Sciatic nerve (tissue), 2 donors: ENCODE measurements around the gene FARP1. TPM values are rescaled to one million over a fixed set of nuclear protein-coding genes. Genes with fewer than 3 reads are reported as not detected.

Experiments used
- ATAC-seq: fragments of 200-7000 bp; cut with Tn5 transposase; one replicate; pipeline ENCODE4 v1.9.1; 2020; ENCODE audit warnings: mild to moderate bottlenecking, moderate library complexity
- DNase-seq: peaks from one replicate; pipeline ENCODE4 v3.0.0-alpha.2; 2020; ENCODE audit warnings: low spot score
- intact Hi-C: fragments of 100-400 bp; cut with DNase I; formaldehyde crosslinking; loops from one replicate; pipeline ENCODE4 v1.14.2; 2022
- total RNA-seq: library from RNA; stranded (reverse); fragmentation: NEBNext Ultra II Directional; extraction: Animal tissue kit (Norgen Biotek cat#: 25700); gene quantifications from one replicate; pipeline ENCODE4 v1.2.1, GENCODE V29; 2021
- donor health status: DM: no; HTN: no; CAD: no.
- donor health status: DM: no; HTN: no; CAD: no.

Gene FARP1
- total RNA-seq, 1 donor from 2014 or later: 35.4 TPM

- intact Hi-C loops: no loop called here
- DNase-seq (no peak), ATAC-seq (no peak)
Measured at GRCh38 chr13:98334620-98335205, 191.8 kb downstream of the FARP1 start.

- ATAC-seq (no peak), DNase-seq (no peak)
- intact Hi-C loops: no loop called here
Measured at GRCh38 chr13:98335721-98336120, 192.8 kb downstream of the FARP1 start.

- ATAC-seq (no peak), DNase-seq (no peak)
- intact Hi-C loops: no loop called here
Measured at GRCh38 chr13:98338310-98338709, 195.4 kb downstream of the FARP1 start.

GRCh38 chr13:98339684-98340425 is 197.0 kb downstream of the FARP1 start:
- ATAC-seq: no peak
- no peak for DNase-seq
- intact Hi-C loops: no loop called here

GRCh38 chr13:98342953-98343352 is 200.1 kb downstream of the FARP1 start:
- DNase-seq: no peak
- intact Hi-C loops: no loop called here
- ATAC-seq: no peak

GRCh38 chr13:98343461-98343860 is 200.6 kb downstream of the FARP1 start:
- ATAC-seq (no peak), DNase-seq (no peak)
- intact Hi-C loops: no loop called here

GRCh38 chr13:98344392-98344791 is 201.5 kb downstream of the FARP1 start:
- DNase-seq (no peak), ATAC-seq (no peak)
- intact Hi-C loops: no loop called here

GRCh38 chr13:98345107-98345935 is 202.4 kb downstream of the FARP1 start:
- DNase-seq: no peak
- intact Hi-C loops: no loop called here
- no peak for ATAC-seq

GRCh38 chr13:98346904-98347636 is 204.2 kb downstream of the FARP1 start:
- no peak for ATAC-seq
- intact Hi-C loops: no loop called here

GRCh38 chr13:98347756-98348155 is 204.9 kb downstream of the FARP1 start:
- intact Hi-C loops: no loop called here
- ATAC-seq (no peak), DNase-seq (no peak)

More at GRCh38 chr13:98346904-98347636, 204.2 kb downstream of the FARP1 start:
- DNase-seq: no peak

GRCh38 chr13:98348466-98349200 is 205.7 kb downstream of the FARP1 start:
- ATAC-seq: no peak
- intact Hi-C loops: no loop called here
- no peak for DNase-seq

GRCh38 chr13:98349731-98350305 is 206.9 kb downstream of the FARP1 start:
- intact Hi-C loops: no loop called here
- DNase-seq (no peak), ATAC-seq (no peak)

GRCh38 chr13:98350746-98351330 is 207.9 kb downstream of the FARP1 start:
- no peak for DNase-seq
- intact Hi-C loops: no loop called here
- ATAC-seq: no peak

GRCh38 chr13:98351636-98352035 is 208.7 kb downstream of the FARP1 start:
- intact Hi-C loops: no loop called here
- ATAC-seq (no peak), DNase-seq (no peak)

- DNase-seq (no peak), ATAC-seq (no peak)
- intact Hi-C loops: no loop called here
Measured at GRCh38 chr13:98352226-98352625, 209.3 kb downstream of the FARP1 start.

- no peak for ATAC-seq
- intact Hi-C loops: no loop called here
- DNase-seq: no peak
Measured at GRCh38 chr13:98353750-98354149, 210.9 kb downstream of the FARP1 start.

GRCh38 chr13:98358937-98359336 is 216.0 kb downstream of the FARP1 start:
- DNase-seq (no peak), ATAC-seq (no peak)
- intact Hi-C loops: no loop called here

- DNase-seq (no peak), ATAC-seq (no peak)
- intact Hi-C loops: no loop called here
Measured at GRCh38 chr13:98360545-98360944, 217.7 kb downstream of the FARP1 start.
